Measurements from ENCODE around the gene SMCR8.

DNA sequence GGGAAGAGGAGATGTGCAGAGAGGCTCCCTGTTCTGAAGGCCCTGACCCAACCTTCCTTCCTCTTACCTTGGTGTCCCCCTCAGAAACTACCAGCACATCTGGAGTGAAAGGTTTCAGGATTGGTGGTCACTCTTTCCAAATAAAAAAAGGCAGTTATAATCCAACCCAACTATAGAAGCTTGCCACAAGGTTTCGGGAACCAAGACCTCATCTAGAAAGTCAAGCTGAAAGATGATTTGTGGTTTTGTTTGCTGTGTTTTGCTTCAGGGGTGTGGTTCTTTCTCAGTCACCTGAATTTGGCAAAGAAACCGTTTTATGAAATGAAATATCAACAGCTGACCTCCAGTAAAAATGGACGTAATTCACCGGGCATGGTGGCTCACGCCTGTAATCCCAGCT, 28.9 kb downstream of the SMCR8 start:
- TF ChIP-seq RFX5 (IDR thresholded peaks at IDR 0.05; ENCODE audit: borderline replicate concordance, low read depth, low read length) (no peak), MAFK (IDR thresholded peaks at IDR 0.05; ENCODE audit: low read depth, low read length) (no peak), EZH2 (IDR thresholded peaks at IDR 0.05; ENCODE audit: low read depth, low read length, severe bottlenecking) (no peak), GABPA (IDR thresholded peaks at IDR 0.05; ENCODE audit: borderline replicate concordance, insufficient read depth, low read length) (no peak), SP2 (IDR thresholded peaks at IDR 0.05; ENCODE audit: low read length) (no peak), BCL11A (IDR thresholded peaks at IDR 0.05; ENCODE audit: low read depth in 2 of 2, low read length in 2 of 2) (no peak), TEAD4 (IDR thresholded peaks at IDR 0.05; ENCODE audit: low read depth, low read length) (no peak), USF2 (IDR thresholded peaks at IDR 0.05; ENCODE audit: low read length) (no peak), MAX (IDR thresholded peaks at IDR 0.05) (no peak), POLR2A (IDR thresholded peaks at IDR 0.05; ENCODE audit: control extremely low read depth in 1 of 2, low read depth in 2 of 2, low read length in 2 of 2) (no peak), CTCF (IDR thresholded peaks at IDR 0.05; ENCODE audit: control extremely low read depth in 1 of 3, insufficient read depth in 1 of 3, low read depth in 1 of 3, low read length in 3 of 3) (no peak)
